ENCODE measurements around the gene MYEOV. TPM values are rescaled to one million over a fixed set of nuclear protein-coding genes. Genes with fewer than 3 reads are reported as not detected.
A peak's percentile ranks its signal among the peaks of the same experiment; 100 is the strongest.

The MYEOV gene
- total RNA-seq, 3 donors from 2014 or later, result 2.8 to 7.5 (median 6.2) TPM

- Histone ChIP-seq H3K4me1 (ENCODE audit: low read depth) (no peaks in the 10 kb centered on the region), H3K36me3 (ENCODE audit: low read depth) (no peaks in the 10 kb centered on the region), H3K4me3 (no peak overlapping the region), H3K9me3 (no peaks in the 10 kb centered on the region)
- intact Hi-C loops (cut with DNase I, micrococcal nuclease), result no loop called here
- TF ChIP-seq CTCF (IDR thresholded peaks at IDR 0.05), result no peak
- DNase-seq (no peak), ATAC-seq (no peak)
These were observed 27.1 kb downstream of the MYEOV start for GRCh38 chr11:69320756-69321741.

DNA sequence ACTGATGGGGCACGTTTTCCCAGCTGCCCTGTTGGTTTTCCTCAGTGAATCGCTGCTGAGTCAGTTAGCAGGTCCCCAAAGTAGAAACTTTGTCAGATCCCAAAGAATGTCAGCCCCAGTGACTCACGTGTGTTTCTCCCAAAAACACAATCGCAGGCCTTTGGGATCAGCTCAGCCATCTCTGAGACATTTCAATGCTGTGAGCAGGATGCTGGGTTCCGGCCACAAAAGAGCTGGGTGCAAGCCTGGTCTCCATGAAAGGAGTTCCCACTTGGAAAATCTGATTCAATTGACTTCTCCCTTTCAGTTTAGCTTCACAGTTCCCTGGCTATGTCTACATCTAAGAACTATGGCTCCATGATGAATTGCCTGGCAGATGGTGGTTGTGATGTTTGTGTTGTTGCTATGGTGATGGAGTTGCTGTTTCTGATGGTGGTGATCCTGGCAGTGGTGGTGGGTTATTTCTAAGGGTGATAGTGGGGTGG lies 28.0 kb downstream of the MYEOV start:
- Histone ChIP-seq H3K36me3 (ENCODE audit: low read depth) (no peaks in the 10 kb centered on the region), H3K4me1 (ENCODE audit: low read depth) (no peaks in the 10 kb centered on the region), H3K4me3 (no peak overlapping the region), H3K9me3 (no peaks in the 10 kb centered on the region)
- intact Hi-C loops (cut with DNase I, micrococcal nuclease), result no loop called here
- ATAC-seq (no peak), DNase-seq (no peak)
- no peak for TF ChIP-seq CTCF (IDR thresholded peaks at IDR 0.05)

DNA sequence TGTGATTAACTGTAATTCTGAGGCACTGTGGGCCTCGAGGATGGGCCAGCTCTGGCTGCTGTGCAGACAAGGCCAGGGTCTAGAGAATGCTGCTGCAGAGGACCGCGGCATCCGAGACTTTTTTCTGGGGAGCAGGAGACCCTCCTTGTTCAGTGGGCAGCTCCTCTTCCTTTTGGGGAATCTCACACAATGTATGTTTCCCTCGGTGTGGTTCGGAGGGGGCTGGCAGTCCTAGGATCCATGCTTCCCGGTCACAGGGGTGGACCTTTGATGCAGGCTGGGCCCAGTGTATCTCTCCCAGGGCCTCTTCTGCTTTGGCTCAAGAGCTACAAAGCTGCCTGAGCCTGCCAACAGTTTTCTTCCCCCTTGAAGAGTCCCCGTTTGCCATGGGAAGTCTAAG lies 31.5 kb downstream of the MYEOV start:
- Histone ChIP-seq H3K4me3 (no peak overlapping the region), H3K36me3 (ENCODE audit: low read depth) (no peaks in the 10 kb centered on the region), H3K9me3 (no peaks in the 10 kb centered on the region), H3K4me1 (ENCODE audit: low read depth) (no peaks in the 10 kb centered on the region)
- ATAC-seq (no peak), DNase-seq (no peak)
- no peak for TF ChIP-seq CTCF (IDR thresholded peaks at IDR 0.05)
- intact Hi-C loops (cut with DNase I, micrococcal nuclease), result no loop called here

DNA sequence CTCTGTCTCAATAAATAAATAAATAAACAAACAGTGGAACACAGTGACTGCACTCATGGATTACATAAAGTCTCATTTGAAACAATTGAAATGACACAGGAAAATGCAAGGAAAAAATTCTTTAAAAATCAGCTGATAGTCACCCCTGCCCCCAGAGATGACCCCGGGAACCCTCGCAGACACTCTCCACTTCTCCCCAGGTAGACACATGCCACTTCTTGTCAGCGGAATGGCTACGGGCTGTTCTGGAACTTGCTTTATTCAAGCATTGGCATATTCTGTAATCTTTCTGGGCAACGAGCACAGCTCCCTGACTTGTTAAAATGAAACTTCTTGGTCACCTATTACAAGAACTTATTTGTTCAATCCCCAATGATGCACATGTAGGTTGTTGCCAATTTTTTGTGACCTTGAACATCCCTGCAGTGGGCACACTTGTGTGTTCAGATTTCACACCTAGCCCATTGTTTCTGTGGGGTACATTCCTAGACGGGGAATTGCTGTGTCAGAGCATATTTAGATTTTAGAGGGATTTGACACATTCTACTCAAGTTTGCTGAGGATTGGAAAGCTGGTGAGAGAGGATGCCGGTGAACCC lies 32.8 kb downstream of the MYEOV start:
- Histone ChIP-seq H3K9me3 (no peaks in the 10 kb centered on the region), H3K4me1 (ENCODE audit: low read depth) (no peaks in the 10 kb centered on the region), H3K4me3 (no peak overlapping the region), H3K36me3 (ENCODE audit: low read depth) (no peaks in the 10 kb centered on the region)
- TF ChIP-seq CTCF (IDR thresholded peaks at IDR 0.05), result no peak
- ATAC-seq (no peak), DNase-seq (no peak)
- intact Hi-C loops (cut with DNase I, micrococcal nuclease), result no loop called here

DNA sequence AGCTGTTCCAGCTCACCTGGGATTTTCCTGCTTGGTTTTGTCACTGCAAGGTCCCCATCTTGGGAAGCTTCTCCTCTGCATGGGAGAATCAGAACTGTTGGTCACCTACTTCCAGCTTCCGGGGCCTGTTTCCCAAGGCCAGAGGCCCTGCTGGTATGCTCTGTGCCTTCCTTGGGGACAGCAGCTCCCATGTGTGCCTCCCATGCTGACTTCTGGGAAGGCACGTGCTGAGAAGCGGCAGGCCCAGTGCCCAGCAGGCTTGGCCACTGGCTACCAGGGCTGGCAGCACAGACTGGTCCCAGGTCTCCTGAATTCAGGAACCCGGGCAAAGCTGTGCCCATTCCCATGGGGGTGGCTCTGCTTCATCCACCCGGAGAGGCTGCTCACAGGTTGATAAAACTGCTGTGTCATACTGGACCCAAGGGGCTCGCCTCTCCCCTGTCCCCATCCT lies 33.8 kb downstream of the MYEOV start:
- Histone ChIP-seq H3K9me3 (no peaks in the 10 kb centered on the region), H3K36me3 (ENCODE audit: low read depth) (no peaks in the 10 kb centered on the region), H3K4me3 (no peak overlapping the region), H3K4me1 (ENCODE audit: low read depth) (no peaks in the 10 kb centered on the region)
- DNase-seq (peak in 1 of 3 donors; percentile 14), ATAC-seq (no peak)
- intact Hi-C loops (cut with DNase I, micrococcal nuclease), result no loop called here
- no peak for TF ChIP-seq CTCF (IDR thresholded peaks at IDR 0.05)

All from mucosa of descending colon (tissue), 3 donors.